HL-60 (cell line): ENCODE measurements around the gene TMEM63C.

Source experiments
- GABPA ChIP-seq: IDR thresholded peaks from 2 replicates; pipeline ENCODE4 v1.6.1; 2012; ENCODE audit warnings: low read depth
- POLR2AphosphoS5 ChIP-seq: IDR thresholded peaks from 2 replicates; pipeline ENCODE4 v1.6.1; 2012; ENCODE audit warnings: low read depth
- SPI1 ChIP-seq: IDR thresholded peaks from 2 replicates; pipeline ENCODE4 v1.6.1; 2012; ENCODE audit warnings: low read depth, mild to moderate bottlenecking, borderline replicate concordance
- TF ChIP-seq, protein P1 (sequence below): IDR thresholded peaks from one replicate; pipeline ENCODE4 v1.5.1; 2011; ENCODE audit warnings: low read length, control low read depth, inconsistent platforms; ENCODE audit not compliant: insufficient read depth
- TF ChIP-seq, protein P2 (sequence below): IDR thresholded peaks from 2 replicates; pipeline ENCODE4 v1.6.1; 2012; ENCODE audit warnings: low read depth; ENCODE audit not compliant: insufficient replicate concordance

DNA sequence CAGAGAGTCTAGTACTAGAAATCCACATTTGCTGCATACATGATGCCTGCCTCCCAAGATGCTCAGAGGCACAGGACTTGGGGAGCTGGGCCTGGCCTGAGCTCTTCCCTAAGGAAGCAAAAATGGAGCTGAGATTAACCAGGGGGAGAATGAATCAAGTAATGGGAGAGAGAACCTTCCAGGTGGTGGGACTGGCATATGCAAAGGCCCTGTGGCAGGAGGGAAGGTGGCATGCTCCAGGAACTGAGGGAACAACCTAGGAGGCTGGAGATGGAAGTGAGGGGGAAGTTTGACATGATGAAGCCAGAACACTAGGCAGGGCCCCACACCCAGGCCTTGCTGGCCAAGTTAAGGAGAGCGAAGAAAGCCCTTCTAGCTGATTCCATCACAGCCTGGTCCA is 23.3 kb downstream of the TMEM63C start:
- TF ChIP-seq, protein P1, sequence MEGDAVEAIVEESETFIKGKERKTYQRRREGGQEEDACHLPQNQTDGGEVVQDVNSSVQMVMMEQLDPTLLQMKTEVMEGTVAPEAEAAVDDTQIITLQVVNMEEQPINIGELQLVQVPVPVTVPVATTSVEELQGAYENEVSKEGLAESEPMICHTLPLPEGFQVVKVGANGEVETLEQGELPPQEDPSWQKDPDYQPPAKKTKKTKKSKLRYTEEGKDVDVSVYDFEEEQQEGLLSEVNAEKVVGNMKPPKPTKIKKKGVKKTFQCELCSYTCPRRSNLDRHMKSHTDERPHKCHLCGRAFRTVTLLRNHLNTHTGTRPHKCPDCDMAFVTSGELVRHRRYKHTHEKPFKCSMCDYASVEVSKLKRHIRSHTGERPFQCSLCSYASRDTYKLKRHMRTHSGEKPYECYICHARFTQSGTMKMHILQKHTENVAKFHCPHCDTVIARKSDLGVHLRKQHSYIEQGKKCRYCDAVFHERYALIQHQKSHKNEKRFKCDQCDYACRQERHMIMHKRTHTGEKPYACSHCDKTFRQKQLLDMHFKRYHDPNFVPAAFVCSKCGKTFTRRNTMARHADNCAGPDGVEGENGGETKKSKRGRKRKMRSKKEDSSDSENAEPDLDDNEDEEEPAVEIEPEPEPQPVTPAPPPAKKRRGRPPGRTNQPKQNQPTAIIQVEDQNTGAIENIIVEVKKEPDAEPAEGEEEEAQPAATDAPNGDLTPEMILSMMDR, result no peak
- TF ChIP-seq POLR2AphosphoS5 (no peak), GABPA (no peak), SPI1 (no peak)
- TF ChIP-seq, protein P2, sequence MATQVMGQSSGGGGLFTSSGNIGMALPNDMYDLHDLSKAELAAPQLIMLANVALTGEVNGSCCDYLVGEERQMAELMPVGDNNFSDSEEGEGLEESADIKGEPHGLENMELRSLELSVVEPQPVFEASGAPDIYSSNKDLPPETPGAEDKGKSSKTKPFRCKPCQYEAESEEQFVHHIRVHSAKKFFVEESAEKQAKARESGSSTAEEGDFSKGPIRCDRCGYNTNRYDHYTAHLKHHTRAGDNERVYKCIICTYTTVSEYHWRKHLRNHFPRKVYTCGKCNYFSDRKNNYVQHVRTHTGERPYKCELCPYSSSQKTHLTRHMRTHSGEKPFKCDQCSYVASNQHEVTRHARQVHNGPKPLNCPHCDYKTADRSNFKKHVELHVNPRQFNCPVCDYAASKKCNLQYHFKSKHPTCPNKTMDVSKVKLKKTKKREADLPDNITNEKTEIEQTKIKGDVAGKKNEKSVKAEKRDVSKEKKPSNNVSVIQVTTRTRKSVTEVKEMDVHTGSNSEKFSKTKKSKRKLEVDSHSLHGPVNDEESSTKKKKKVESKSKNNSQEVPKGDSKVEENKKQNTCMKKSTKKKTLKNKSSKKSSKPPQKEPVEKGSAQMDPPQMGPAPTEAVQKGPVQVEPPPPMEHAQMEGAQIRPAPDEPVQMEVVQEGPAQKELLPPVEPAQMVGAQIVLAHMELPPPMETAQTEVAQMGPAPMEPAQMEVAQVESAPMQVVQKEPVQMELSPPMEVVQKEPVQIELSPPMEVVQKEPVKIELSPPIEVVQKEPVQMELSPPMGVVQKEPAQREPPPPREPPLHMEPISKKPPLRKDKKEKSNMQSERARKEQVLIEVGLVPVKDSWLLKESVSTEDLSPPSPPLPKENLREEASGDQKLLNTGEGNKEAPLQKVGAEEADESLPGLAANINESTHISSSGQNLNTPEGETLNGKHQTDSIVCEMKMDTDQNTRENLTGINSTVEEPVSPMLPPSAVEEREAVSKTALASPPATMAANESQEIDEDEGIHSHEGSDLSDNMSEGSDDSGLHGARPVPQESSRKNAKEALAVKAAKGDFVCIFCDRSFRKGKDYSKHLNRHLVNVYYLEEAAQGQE, result no peak
